Omental fat pad (tissue), 4 donors: ENCODE data around the gene NKAPL. TPM values are rescaled to one million over a fixed set of nuclear protein-coding genes. Genes with fewer than 3 reads are reported as not detected.

Experiments
- ATAC-seq: fragments of 150-250 bp; one replicate; pipeline ENCODE4 v1.9.1; 2016; ENCODE audit warnings: mild to moderate bottlenecking, moderate library complexity; ENCODE audit not compliant: low FRiP score
- DNase-seq: peaks from one replicate; pipeline ENCODE4 v3.0.0-alpha.2; 2019; ENCODE audit warnings: low spot score
- total RNA-seq, 4 donors: library from RNA; depleted of rRNA; stranded (reverse); fragments of >200 nt; gene quantifications; one replicate each; pipeline ENCODE4 v1.1.0, GENCODE V29; 2016
- TF ChIP-seq, protein P1 (sequence below), 3 donors: fragments of 450-650 bp; IDR thresholded peaks; one replicate each; pipeline ENCODE4 v1.5.1; 2016 to 2017; ENCODE audit warnings: antibody characterized with exemption in 3 of 3, mild to moderate bottlenecking in 3 of 3, moderate library complexity in 2 of 3

NKAPL gene
- total RNA-seq, result 1 to 10 TPM; 1.3 to 4.4 (median 2.4) TPM

DNA sequence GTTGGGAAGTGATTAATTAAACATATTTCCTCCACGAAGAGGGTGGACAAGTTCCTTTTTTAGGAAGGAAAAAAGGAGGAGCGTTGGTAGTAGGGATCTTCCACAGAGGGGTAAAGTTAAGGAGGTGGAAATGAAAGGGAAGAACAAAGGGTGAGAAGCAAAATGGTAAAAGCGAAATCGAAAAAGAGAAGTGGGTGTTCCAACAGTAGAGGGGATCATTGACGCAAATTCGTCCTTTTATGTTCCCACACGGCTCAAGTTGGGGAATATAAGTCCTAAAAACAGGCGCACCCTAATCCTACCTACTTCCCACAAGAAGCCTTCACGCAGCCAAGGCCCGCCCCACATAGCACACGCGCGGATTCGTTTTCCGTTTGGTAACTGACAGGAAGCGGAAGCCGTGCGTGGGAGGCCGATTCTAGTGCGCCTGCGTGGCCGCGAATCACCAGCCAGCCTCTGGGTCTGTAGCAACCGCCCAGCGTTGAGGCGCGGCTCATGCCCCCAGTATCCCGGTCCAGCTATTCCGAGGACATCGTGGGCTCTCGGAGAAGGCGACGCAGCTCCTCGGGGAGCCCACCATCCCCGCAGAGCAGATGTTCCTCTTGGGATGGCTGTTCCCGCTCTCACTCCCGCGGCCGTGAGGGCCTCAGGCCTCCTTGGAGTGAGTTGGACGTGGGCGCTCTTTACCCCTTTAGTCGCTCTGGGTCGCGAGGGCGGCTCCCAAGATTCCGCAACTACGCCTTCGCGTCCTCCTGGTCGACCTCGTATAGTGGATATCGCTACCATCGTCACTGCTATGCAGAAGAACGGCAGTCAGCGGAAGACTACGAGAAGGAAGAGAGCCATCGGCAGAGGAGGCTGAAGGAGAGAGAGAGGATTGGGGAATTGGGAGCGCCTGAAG, at the start of gene NKAPL:
Gene NKAPL, plus strand, starts transcription at position 421 of the 901 bp plus-strand sequence. Its CDS starts 75 bp downstream, at position 496.
- ATAC-seq (peak; percentile 62), DNase-seq (no peak)
- TF ChIP-seq, protein P1, sequence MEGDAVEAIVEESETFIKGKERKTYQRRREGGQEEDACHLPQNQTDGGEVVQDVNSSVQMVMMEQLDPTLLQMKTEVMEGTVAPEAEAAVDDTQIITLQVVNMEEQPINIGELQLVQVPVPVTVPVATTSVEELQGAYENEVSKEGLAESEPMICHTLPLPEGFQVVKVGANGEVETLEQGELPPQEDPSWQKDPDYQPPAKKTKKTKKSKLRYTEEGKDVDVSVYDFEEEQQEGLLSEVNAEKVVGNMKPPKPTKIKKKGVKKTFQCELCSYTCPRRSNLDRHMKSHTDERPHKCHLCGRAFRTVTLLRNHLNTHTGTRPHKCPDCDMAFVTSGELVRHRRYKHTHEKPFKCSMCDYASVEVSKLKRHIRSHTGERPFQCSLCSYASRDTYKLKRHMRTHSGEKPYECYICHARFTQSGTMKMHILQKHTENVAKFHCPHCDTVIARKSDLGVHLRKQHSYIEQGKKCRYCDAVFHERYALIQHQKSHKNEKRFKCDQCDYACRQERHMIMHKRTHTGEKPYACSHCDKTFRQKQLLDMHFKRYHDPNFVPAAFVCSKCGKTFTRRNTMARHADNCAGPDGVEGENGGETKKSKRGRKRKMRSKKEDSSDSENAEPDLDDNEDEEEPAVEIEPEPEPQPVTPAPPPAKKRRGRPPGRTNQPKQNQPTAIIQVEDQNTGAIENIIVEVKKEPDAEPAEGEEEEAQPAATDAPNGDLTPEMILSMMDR (IDR thresholded peaks at IDR 0.05), result no peak

GRCh38 chr6:28209753-28210535, 49.2 kb upstream of the NKAPL start:
- ATAC-seq (no peak), DNase-seq (no peak)
- TF ChIP-seq, protein P1 (IDR thresholded peaks at IDR 0.05), result no peak

DNA sequence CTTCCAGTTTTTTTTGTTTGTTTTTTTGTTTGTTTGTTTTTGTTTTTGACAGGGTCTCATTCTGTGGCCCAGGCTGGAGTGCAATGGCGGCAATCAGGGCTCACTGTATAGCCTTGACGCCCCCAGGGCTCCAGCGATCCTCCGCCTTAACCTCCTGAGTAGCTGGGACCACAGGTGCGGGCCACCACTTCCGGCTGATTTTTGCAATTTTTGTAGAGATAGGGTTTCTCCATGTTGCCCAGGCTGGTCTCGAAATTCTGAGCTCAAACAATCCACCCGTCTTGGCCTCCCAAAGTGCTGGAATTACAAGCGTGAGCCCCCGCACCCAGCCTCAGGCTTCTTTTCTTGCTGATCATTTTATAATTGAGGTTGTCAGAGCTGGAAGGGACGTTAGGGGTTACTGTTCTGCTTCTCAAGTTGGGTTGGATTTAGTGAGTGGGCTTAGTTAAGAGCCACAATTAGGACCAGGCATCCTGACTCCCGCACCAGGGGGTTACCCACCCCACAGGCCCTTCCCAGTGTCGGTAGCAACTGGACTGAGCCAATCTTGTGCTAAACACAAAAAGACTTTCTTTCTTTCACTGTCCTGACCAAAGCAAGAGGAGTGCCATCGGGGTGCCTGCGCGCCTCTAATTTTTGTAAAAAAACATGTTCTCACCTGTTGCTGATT, 47.1 kb upstream of the NKAPL start:
- DNase-seq (no peak), ATAC-seq (no peak)
- TF ChIP-seq, protein P1 (IDR thresholded peaks at IDR 0.05), result no peak

DNA sequence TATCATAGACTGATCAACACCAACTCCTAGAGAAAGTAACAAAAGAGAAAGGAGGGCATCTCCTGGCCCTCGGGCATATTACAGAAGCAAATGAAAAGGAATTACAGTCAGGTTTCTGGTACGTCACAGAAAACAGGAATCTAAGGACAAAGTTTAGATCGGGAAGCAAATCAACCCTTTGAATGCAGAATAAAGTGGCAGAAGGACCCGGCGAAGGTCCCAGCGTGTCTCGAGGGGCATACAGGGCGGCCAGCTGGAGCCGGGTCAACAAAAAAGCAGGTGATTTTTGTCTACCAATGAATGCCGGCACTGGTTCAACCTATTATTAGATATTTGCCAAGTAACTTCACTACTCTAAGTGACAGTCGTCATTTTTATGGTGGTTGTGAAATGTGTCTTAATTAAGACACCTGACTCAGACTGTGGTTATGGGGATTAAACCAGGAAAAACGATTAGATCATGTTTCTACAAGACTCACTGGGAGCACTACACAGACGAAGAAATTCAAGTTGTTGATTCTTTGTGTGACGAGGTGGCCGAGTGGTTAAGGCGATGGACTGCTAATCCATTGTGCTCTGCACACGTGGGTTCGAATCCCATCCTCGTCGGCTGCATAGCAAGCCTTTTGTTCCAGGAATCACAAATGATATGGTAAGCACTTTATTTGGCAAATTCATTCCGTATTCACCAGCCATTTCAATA, 46.4 kb upstream of the NKAPL start:
- TF ChIP-seq, protein P1 (IDR thresholded peaks at IDR 0.05), result no peak

DNA sequence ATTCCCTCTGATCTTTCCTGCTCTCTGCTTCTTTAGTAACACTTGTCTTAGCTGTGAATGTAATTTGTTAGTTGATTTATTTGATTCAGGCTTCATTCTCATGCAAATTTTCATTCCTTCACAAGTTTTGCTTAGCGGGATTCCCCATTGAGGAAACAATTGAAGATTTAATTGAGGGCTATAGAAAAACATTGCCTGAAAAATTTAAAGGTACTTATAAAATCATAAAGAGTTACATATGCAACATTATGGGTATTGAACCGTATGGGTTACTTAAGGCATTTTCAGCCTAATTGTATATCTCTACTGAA, 45.9 kb upstream of the NKAPL start:
- DNase-seq, result no peak
- no peak for ATAC-seq
- TF ChIP-seq, protein P1 (IDR thresholded peaks at IDR 0.05), result no peak

More for the DNA sequence above, 46.4 kb upstream of the NKAPL start:
- no peak for DNase-seq
- no peak for ATAC-seq

GRCh38 chr6:28215425-28215824, 43.7 kb upstream of the NKAPL start:
- no peak for ATAC-seq
- TF ChIP-seq, protein P1 (IDR thresholded peaks at IDR 0.05), result no peak
- DNase-seq, result no peak
